Muscle layer of colon (tissue), 2 donors: Measurements from ENCODE around the gene DTNA.

ENCODE experiments used
- H3K27ac ChIP-seq: one replicate; pipeline ENCODE4 v1.7.0; 2013; ENCODE audit warnings: low read depth, mild to moderate bottlenecking, low read length, moderate library complexity
- H3K27me3 ChIP-seq, 2 donors: one replicate each; pipeline ENCODE4 v1.7.0; 2013; ENCODE audit warnings: low read length in 2 of 2, mild to moderate bottlenecking in 2 of 2; ENCODE audit not compliant: insufficient read depth in 2 of 2, control insufficient read depth in 1 of 2
- H3K36me3 ChIP-seq: one replicate; pipeline ENCODE4 v1.7.0; 2013; ENCODE audit warnings: mild to moderate bottlenecking, low read length; ENCODE audit not compliant: insufficient read depth
- H3K4me1 ChIP-seq: one replicate; pipeline ENCODE4 v1.7.0; 2013; ENCODE audit warnings: mild to moderate bottlenecking, low read length; ENCODE audit not compliant: insufficient read depth
- H3K4me3 ChIP-seq, 2 donors: one replicate each; pipeline ENCODE4 v1.7.0; 2013; ENCODE audit warnings: low read length in 2 of 2, low read depth in 1 of 2, mild to moderate bottlenecking in 1 of 2, moderate library complexity in 1 of 2
- H3K9ac ChIP-seq: one replicate; pipeline ENCODE4 v1.7.0; 2013; ENCODE audit warnings: low read length
- H3K9me3 ChIP-seq: one replicate; pipeline ENCODE4 v1.7.0; 2013; ENCODE audit warnings: mild to moderate bottlenecking, low read length
- donor health status: abdominal sarcoma.
- donor health status: Adenocarcinoma of cecum.

The DTNA gene

DNA sequence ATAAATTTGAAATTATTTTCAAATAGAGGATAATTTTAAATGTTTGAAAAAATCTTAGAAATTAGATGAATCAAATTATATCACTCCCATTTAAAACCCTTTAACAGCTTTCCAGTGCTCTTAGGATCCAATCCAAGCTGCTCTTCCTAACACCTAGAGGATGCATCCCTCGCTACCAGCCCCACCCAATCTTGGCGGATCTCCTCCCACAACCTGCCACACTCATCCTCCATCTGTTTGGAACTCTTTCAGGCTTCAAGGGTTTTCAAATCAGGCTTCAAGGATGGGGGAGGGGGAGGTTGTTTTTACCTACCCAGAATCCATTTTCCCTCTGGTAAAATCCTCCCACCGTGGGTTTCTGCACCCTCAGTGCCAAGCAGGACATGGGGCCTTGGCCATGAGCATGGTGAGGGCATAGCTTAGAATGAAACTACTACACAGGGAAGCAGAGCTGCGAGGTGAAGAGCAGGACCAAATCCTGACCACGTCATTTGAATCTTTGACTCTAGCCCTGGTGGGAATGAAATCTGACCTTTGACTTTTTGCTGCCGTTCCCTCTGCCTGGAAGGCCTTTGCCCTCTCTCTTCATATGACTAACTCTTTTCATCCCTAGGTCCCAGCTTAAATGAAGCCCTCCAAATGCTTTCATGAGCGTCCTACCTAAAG, 218.1 kb downstream of the DTNA start:
- Histone ChIP-seq H3K36me3 (no peaks in the 10 kb centered on the region), H3K27ac (no peak overlapping the region), H3K27me3 (no peaks in the 10 kb centered on the region), H3K9ac (no peak overlapping the region), H3K4me1 (no peaks in the 10 kb centered on the region), H3K9me3 (no peaks in the 10 kb centered on the region), H3K4me3 (no peak overlapping the region)

DNA sequence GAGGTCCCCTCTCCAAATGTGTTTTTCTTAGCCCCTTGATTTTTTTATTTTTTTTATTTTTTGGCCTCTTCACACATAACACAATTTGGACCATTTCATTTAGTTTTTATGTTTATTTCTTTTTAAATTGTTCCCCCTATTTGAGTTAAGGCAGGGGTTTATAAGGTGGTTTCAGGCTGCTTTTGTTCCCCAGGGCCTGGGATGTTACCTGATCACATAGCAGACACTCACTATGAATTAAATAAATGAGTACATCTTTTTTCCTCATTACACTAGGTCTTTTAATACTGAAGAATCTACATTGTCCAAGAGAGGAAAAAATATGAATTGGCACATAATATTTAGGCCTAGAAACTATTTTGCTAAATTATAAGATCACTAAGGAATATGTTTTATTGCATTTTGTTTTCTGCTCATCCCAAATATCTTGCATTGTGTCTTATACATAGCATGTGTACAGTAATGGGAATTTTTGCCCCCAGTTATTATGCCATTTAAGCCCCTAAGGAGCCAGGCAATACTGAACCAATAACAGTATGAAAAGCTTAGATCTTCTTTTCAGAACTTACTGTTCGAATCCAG, 218.7 kb downstream of the DTNA start:
- Histone ChIP-seq H3K4me3 (no peak overlapping the region), H3K9me3 (no peaks in the 10 kb centered on the region), H3K27me3 (no peaks in the 10 kb centered on the region), H3K27ac (no peak overlapping the region), H3K9ac (no peak overlapping the region), H3K36me3 (no peaks in the 10 kb centered on the region), H3K4me1 (no peaks in the 10 kb centered on the region)

DNA sequence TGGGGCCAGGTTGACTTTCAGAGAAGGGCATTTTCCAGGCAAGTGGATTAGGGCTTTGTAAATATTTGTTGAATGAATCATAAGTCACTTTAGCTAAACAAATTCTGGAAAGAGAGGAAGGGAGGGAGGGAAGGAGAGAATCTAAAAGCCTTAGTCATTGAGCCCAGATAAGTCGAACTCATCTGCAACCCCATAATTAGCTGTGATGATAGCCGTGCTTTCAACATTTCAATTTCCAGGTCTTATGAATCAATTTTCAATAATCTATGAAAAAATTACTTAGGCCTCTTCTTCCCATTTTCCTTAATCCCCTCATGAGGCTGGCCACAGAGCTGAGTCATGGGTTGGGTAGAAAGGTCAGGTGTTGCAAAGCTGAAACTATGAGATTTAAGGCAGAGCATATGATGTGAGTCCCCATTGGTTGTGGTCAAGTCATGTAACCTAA, 219.3 kb downstream of the DTNA start:
- Histone ChIP-seq H3K36me3 (no peaks in the 10 kb centered on the region), H3K9ac (no peak overlapping the region), H3K27me3 (no peaks in the 10 kb centered on the region), H3K4me1 (no peaks in the 10 kb centered on the region), H3K4me3 (no peak overlapping the region), H3K27ac (no peak overlapping the region), H3K9me3 (no peaks in the 10 kb centered on the region)

DNA sequence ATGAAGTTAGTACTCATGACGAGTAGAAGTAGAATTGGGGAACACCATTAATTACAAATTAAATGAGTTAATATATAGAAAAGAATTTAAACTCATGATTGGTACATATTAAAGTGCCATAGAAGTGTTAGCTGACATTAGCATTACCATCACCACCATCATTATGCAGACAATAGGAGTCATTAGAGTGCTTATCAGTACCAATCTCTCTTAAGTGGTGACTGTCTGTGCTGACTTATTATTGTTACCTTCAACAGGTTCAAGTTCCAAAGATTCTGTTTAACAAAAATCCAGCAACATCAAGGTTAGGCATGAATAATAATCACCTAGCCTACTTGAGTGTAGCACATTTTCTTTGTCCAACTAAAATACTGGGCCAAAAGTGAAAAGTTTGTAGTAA, 222.3 kb downstream of the DTNA start:
- Histone ChIP-seq H3K27me3 (no peaks in the 10 kb centered on the region), H3K36me3 (no peaks in the 10 kb centered on the region), H3K4me1 (no peaks in the 10 kb centered on the region), H3K27ac (no peak overlapping the region), H3K4me3 (no peak overlapping the region), H3K9me3 (no peaks in the 10 kb centered on the region), H3K9ac (no peak overlapping the region)

DNA sequence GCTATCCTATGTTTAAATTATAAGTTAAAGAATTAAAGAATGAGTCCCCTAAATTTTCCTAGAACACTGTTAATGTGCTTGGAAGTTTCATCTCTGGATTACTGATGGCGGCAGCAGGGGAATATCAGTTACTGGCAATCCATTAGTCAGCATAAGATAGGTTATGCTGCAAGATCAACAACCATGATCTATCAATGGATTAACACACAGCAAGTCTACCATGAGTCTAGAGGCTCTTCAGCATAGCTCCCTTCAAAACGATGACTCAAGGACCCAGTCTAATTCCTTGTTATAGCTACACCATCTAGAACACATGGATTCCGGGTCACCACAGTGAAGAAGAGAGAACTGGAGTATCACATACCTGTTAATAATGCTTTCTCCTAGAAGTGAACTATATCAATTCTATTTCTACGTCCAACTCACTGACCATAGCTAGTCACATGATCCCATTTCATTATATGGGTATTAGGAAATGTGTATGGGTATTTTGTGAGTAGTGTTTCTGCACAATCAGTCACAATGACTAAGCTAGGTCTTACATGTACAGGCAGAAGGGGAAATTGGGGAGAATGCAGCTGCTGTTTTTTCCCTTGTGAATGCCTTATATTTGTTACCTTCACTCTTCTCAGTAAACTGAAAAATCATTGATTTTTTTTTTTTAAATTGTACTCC, 222.8 kb downstream of the DTNA start:
- no peaks in the 10 kb centered on the region for H3K27me3 ChIP-seq
- H3K27ac ChIP-seq, result no peak overlapping the region
- H3K36me3 ChIP-seq, result no peaks in the 10 kb centered on the region
- no peak overlapping the region for H3K9ac ChIP-seq
- no peaks in the 10 kb centered on the region for H3K4me1 ChIP-seq
- no peaks in the 10 kb centered on the region for H3K9me3 ChIP-seq
- H3K4me3 ChIP-seq, result no peak overlapping the region

DNA sequence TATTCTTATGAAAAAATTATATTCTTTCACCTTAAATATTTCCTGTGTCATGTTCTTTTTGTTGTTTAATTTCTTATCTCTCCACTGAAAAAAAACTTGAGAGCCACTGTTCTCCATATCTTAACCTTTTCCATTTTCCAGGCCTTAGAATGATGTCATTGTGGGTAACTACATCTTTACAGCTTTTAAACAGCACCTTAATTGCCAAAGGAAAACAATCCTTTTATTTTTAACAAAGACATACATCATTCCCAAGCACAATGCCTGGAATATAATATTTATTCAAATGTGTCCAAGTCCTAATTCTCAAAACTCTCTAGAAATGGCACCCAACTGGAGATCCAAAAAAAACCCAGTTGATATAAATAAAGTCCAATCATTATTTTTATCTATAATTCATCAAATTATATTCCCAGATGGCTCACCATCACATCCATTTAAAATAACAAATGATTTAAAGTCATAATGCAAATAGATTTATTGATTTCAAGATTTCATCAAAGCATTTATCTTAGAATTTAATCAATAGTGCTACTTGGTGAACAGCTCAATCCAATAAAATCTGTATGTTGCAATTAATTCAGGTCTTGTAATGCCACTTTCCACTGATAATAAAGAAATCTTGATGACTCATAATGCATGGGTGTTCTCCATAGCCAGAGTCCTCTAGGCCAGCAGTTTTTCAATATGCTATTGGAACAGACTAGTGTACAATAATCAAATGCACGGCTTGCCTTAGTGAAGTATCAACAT, 224.0 kb downstream of the DTNA start:
- Histone ChIP-seq H3K36me3 (no peaks in the 10 kb centered on the region), H3K4me3 (no peak overlapping the region), H3K9me3 (no peaks in the 10 kb centered on the region), H3K27me3 (no peaks in the 10 kb centered on the region), H3K9ac (no peak overlapping the region), H3K4me1 (no peaks in the 10 kb centered on the region), H3K27ac (no peak overlapping the region)

DNA sequence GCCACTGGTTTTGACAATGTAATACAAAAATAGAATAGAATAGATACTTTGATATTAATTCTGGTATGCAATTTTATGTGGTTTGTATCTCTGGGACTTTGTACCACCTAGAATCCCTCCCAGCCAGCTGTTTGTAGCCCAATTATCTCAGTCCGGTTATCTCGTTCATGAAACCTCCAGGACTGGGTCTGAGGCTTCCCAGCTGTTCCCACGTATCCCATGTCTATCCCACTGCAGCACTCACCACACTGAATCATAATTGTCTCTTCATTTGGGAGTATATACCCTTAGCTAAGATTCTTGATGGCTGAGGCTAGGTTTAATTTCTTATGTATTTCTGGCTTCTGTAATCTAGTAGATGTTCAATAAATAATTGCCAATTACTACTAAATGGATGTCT, 226.7 kb downstream of the DTNA start:
- H3K36me3 ChIP-seq, result no peaks in the 10 kb centered on the region
- no peaks in the 10 kb centered on the region for H3K4me1 ChIP-seq
- H3K27ac ChIP-seq, result no peak overlapping the region
- no peak overlapping the region for H3K4me3 ChIP-seq
- H3K27me3 ChIP-seq, result no peaks in the 10 kb centered on the region
- no peak overlapping the region for H3K9ac ChIP-seq
- H3K9me3 ChIP-seq, result no peaks in the 10 kb centered on the region

DNA sequence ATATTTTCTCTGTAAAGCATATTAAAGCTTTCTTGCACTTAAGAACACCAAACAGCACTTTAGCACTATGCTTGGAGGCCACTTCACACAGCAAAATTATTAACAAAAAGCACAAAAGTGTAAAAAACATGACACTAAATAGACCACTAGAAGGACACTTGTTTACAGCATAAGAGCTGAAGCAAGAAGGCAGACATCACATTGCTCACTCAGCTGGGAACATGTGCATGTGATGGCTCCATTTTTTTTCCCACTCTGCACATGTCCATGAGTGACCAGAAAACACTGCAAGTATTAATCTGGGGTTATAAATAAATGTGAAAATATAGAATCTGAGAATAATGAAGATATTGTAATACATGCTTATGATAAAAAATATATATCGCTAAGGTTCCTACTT, 228.0 kb downstream of the DTNA start:
- no peak overlapping the region for H3K27ac ChIP-seq
- H3K9me3 ChIP-seq, result no peaks in the 10 kb centered on the region
- H3K4me1 ChIP-seq, result no peaks in the 10 kb centered on the region
- no peaks in the 10 kb centered on the region for H3K27me3 ChIP-seq
- no peak overlapping the region for H3K4me3 ChIP-seq
- no peaks in the 10 kb centered on the region for H3K36me3 ChIP-seq
- no peak overlapping the region for H3K9ac ChIP-seq
